GM13977 (cell line): ENCODE results near the gene ZIC1.

Experiments
- DNase-seq: peaks from one replicate; pipeline ENCODE4 v3.0.0; 2012; ENCODE audit warnings: low spot score
- in situ Hi-C: fragments of 300-500 bp; cut with MboI; formaldehyde crosslinking; loops from one replicate; pipeline ENCODE4 v1.12.0; 2022; ENCODE audit warnings: low sequenced_read_pairs, low pct_unique_long_range_greater_than_20kb, mixed read lengths, inconsistent platforms; ENCODE audit not compliant: unreplicated experiment
- TF ChIP-seq, protein P1 (sequence below): IDR thresholded peaks from 2 replicates; pipeline ENCODE4 v1.5.1; 2012; ENCODE audit warnings: mild to moderate bottlenecking, control low read depth; ENCODE audit not compliant: insufficient read depth; ENCODE audit errors: extremely low read depth, missing control alignments

ZIC1 gene

DNA sequence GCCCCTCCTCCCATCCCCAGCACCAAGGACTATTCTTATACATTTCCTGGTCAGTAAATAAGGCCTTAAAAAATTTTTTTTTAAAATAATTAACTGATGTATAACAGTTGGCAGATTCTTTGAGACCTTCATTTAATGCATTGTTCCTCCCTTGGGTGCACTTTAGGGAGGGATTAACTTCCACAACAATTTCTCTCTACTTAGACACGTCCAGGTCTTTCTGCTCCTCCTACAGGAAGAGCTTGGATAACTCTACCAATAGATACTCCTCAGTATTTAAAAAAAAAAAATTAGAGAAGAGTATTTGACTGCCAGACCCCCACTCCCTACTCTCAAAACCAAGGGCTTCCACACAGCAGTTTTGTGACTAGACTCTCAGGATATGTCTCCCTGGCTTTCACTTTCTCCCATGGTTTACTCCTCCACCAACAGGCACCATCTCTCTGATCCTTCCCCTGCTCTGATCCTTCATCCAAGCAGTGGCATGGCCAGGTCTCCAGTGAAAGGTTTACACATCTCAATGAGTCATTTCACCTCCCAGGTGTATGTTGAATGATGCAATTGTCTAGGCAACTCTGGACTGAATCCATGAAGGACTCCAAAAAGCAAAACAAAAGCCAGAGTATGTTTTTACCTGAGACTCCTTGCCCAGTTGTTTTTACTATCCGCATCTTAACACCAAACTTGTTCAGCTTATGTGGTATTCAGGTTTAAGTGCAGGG is 10.2 kb upstream of the ZIC1 start:
- DNase-seq: no peak
- TF ChIP-seq, protein P1, sequence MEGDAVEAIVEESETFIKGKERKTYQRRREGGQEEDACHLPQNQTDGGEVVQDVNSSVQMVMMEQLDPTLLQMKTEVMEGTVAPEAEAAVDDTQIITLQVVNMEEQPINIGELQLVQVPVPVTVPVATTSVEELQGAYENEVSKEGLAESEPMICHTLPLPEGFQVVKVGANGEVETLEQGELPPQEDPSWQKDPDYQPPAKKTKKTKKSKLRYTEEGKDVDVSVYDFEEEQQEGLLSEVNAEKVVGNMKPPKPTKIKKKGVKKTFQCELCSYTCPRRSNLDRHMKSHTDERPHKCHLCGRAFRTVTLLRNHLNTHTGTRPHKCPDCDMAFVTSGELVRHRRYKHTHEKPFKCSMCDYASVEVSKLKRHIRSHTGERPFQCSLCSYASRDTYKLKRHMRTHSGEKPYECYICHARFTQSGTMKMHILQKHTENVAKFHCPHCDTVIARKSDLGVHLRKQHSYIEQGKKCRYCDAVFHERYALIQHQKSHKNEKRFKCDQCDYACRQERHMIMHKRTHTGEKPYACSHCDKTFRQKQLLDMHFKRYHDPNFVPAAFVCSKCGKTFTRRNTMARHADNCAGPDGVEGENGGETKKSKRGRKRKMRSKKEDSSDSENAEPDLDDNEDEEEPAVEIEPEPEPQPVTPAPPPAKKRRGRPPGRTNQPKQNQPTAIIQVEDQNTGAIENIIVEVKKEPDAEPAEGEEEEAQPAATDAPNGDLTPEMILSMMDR: no peak
- in situ Hi-C loops: no loop called here

- TF ChIP-seq, protein P1: no peak
- in situ Hi-C loops: no loop called here
Observed at GRCh38 chr3:147400111-147400510, 9.1 kb upstream of the ZIC1 start.

DNA sequence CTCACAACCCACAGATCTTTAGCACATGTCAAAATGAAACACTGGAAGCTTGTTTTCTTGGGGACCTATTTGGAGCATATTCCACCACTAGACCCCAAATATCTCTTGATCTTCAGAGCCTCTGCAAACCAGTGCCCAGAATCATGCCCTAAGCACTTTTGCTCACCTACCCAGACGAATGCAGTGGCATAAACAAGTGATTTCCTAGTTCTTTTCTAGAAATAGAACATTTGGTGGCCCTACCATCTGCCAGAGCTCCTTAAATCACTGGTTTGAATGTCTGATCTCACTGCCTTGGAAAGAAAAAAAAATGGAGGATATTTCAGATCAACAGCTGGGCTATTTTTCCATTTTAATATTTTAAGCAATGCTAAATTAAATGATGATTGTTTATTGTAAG is 8.2 kb upstream of the ZIC1 start:
- in situ Hi-C loops: no loop called here
- TF ChIP-seq, protein P1: no peak
- no peak for DNase-seq

More at GRCh38 chr3:147400111-147400510, 9.1 kb upstream of the ZIC1 start:
- DNase-seq: no peak

DNA sequence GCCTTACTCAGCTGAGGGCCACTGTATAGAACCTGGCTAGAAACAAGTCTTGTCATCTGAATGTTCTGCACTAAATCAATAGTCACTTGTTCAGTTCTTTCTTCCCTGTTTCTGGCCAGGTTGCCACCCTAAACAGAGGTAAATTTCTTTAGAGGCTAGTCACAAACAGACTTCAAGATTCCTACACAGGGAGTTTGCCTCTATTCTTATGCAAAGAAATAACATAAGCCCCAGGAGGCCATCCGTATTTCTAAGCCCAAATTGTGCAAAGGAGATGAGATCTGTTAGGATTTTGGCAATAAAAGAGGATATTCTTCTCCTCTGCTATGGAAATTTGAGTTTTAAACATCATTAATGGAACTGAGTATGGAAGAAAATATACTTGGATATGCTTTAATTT is 7.7 kb upstream of the ZIC1 start:
- DNase-seq: no peak
- TF ChIP-seq, protein P1: no peak
- in situ Hi-C loops: no loop called here

- in situ Hi-C loops: no loop called here
- TF ChIP-seq, protein P1: no peak
- DNase-seq: no peak
Observed at GRCh38 chr3:147402159-147402558, 7.0 kb upstream of the ZIC1 start.

DNA sequence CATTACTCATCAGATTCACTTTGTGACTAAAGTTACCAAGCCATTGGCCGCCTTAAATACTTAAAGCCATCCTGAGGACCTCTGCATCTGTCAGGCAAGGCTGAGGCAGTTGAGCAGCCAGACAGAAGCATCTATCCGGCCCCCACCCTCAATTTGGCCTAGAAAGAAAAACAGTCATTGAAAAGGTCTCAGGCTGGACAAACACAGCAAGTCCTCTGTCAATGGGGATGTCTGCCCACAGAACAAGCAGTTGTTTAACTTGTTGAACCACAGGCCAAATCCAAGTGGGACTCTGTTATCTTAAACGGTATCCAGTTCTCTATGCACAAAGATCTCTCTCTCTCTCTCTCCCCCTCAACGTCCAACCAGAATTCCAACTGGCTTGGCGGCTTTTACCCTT is 5.7 kb upstream of the ZIC1 start:
- in situ Hi-C loops: no loop called here
- no peak for DNase-seq
- TF ChIP-seq, protein P1: no peak
